GM18526 (cell line): ENCODE results near the gene SEC31B.

Experiments
- POLR2A ChIP-seq: IDR thresholded peaks from 3 replicates; pipeline ENCODE4 v1.6.1; 2011; ENCODE audit not compliant: insufficient read length; ENCODE audit errors: extremely low read depth

Gene SEC31B

GRCh38 chr10:100515612-100516011 lies 4.0 kb downstream of the SEC31B start:
- no peak for TF ChIP-seq POLR2A

GRCh38 chr10:100510533-100511308 lies 8.9 kb downstream of the SEC31B start:
- no peak for TF ChIP-seq POLR2A

- no peak for TF ChIP-seq POLR2A
These were observed 10.3 kb downstream of the SEC31B start for GRCh38 chr10:100509241-100509840.

- no peak for TF ChIP-seq POLR2A
These were observed 10.9 kb downstream of the SEC31B start for GRCh38 chr10:100508691-100509150.

- TF ChIP-seq POLR2A: no peak
These were observed 11.4 kb downstream of the SEC31B start for GRCh38 chr10:100508266-100508665.

- no peak for TF ChIP-seq POLR2A
These were observed 12.3 kb downstream of the SEC31B start for GRCh38 chr10:100507357-100507732.

- TF ChIP-seq POLR2A: no peak
These were observed 12.9 kb downstream of the SEC31B start for GRCh38 chr10:100506596-100507356.

GRCh38 chr10:100505164-100505563 lies 14.5 kb downstream of the SEC31B start:
- no peak for TF ChIP-seq POLR2A

GRCh38 chr10:100504096-100504495 lies 15.6 kb downstream of the SEC31B start:
- TF ChIP-seq POLR2A: no peak

- TF ChIP-seq POLR2A: no peak
These were observed 16.7 kb downstream of the SEC31B start for GRCh38 chr10:100502926-100503494.

GRCh38 chr10:100501423-100501822 lies 18.2 kb downstream of the SEC31B start:
- TF ChIP-seq POLR2A: no peak

GRCh38 chr10:100498059-100498458 lies 21.6 kb downstream of the SEC31B start:
- TF ChIP-seq POLR2A: no peak

GRCh38 chr10:100496567-100496966 lies 23.1 kb downstream of the SEC31B start:
- no peak for TF ChIP-seq POLR2A

- TF ChIP-seq POLR2A: no peak
These were observed 29.1 kb downstream of the SEC31B start for GRCh38 chr10:100490531-100490930.

- no peak for TF ChIP-seq POLR2A
These were observed 30.3 kb downstream of the SEC31B start for GRCh38 chr10:100489396-100489795.

- TF ChIP-seq POLR2A: no peak
These were observed 32.1 kb downstream of the SEC31B start for GRCh38 chr10:100487529-100487928.
